ENCODE measurements around the gene IFT80. TPM values are rescaled to one million over a fixed set of nuclear protein-coding genes. Genes with fewer than 3 reads are reported as not detected.

The IFT80 gene
- total and polyA plus RNA-seq, 2 experiments from 2014 or later, result 13.5 to 43.3 TPM

DNA sequence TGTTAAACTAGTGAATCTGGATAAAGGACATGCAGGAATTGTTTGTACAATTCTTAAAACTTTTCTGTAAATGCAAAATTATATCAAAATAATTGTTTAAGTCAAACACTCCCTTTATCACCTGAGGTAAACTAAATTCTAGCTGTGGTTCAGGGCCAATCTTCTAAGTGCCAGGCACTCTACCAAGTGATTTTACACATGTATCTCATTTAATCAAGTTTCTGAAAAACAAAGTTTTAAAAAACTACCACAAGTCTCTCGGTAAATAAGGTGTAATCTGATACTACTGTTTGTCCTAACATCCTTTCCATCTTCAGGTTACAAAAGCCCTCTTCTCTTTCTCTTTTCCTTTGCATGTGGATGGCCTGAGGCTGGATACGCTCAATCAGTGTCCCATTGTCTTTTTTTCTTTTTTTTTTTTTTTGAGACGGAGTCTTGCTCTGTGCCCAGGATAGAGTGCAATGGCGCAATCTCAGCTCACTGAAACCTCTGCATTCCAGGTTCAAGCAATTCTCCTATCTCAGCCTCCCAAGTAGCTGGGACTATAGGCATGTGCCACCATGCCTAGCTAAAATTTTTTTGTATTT lies 19.3 kb downstream of the IFT80 start:
- Histone ChIP-seq H3K4me2 (no peak overlapping the region), H2AFZ (no peak overlapping the region)
- WGBS (ENCODE audit: low lambda C conversion rate, missing lambda C conversion rate), result 66% methylated on average over 4 of the region's 4 CpGs

DNA sequence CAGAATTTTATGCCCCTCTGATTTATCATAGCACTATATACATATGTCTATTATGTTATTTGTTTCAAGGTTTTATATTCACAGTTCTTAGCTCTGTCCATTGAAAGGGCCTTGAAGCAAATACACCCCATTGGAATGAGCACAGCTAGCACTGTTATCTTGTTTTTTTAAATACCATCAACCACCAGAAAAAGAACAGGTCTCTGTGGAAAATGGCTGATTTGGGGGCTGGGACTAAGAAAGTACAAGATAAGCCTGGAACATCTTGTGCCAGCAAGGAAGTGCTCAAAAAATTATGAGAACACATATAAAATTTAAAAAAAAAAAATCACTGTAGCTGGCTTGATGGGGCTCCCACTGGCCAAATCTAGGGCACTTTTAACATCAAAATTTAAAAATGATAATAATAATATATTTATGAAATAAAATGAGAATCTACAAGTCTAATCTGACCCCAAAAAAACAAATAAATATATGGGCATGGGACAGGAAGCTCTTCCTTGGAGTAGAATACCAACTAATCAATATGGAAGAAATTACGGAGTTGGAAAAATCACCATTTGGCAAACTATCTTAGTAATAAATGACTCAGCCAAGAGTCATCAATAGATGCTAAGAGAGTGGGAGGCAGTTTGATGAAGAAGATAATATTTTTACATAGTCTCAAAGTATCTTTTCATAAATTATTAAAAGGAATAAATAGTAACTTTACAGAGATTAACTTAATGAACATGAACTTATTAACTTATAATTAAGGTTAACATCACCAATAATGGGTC lies 20.5 kb downstream of the IFT80 start:
- Histone ChIP-seq H3K4me2 (peak overlapping the region; percentile 6), H3K79me2 (peaks cover 3% of the 10 kb centered on the region), H3K36me3 (replicated peaks; ENCODE audit: insufficient read depth, low read depth) (no peaks in the 10 kb centered on the region), H4K20me1 (ENCODE audit: insufficient read depth, poor library complexity, severe bottlenecking) (no peaks in the 10 kb centered on the region), H3K4me1 (ENCODE audit: insufficient read depth) (peaks cover 6% of the 10 kb centered on the region), H3K27ac (peak overlapping the region; percentile 32), H3K9me2 (replicated peaks; ENCODE audit: insufficient read depth) (no peaks in the 10 kb centered on the region), H3K9me3 (ENCODE audit: low read depth) (no peaks in the 10 kb centered on the region), H2AFZ (no peak overlapping the region), H3K27me3 (no peaks in the 10 kb centered on the region), H3K4me3 (no peak overlapping the region)
- WGBS (ENCODE audit: low lambda C conversion rate, missing lambda C conversion rate), result 96% methylated on average over 1 of the region's 1 CpG
- DNase-seq (ENCODE audit: low spot score), result peak; percentile 9
- TF ChIP-seq, protein P1, sequence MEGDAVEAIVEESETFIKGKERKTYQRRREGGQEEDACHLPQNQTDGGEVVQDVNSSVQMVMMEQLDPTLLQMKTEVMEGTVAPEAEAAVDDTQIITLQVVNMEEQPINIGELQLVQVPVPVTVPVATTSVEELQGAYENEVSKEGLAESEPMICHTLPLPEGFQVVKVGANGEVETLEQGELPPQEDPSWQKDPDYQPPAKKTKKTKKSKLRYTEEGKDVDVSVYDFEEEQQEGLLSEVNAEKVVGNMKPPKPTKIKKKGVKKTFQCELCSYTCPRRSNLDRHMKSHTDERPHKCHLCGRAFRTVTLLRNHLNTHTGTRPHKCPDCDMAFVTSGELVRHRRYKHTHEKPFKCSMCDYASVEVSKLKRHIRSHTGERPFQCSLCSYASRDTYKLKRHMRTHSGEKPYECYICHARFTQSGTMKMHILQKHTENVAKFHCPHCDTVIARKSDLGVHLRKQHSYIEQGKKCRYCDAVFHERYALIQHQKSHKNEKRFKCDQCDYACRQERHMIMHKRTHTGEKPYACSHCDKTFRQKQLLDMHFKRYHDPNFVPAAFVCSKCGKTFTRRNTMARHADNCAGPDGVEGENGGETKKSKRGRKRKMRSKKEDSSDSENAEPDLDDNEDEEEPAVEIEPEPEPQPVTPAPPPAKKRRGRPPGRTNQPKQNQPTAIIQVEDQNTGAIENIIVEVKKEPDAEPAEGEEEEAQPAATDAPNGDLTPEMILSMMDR (IDR thresholded peaks at IDR 0.05; ENCODE audit: poor library complexity), result no peak
- TF ChIP-seq EZH2 (IDR thresholded peaks at IDR 0.05; ENCODE audit: borderline replicate concordance) (no peak), EZH2phosphoT487 (IDR thresholded peaks at IDR 0.05; ENCODE audit: low read depth, severe bottlenecking, unreplicated experiment) (no peak)

More for the DNA sequence above, 19.3 kb downstream of the IFT80 start:
- Histone ChIP-seq H3K4me3 (no peak overlapping the region), H3K4me1 (ENCODE audit: insufficient read depth) (peaks cover 6% of the 10 kb centered on the region), H3K9me3 (ENCODE audit: low read depth) (no peaks in the 10 kb centered on the region), H3K27me3 (no peaks in the 10 kb centered on the region), H4K20me1 (ENCODE audit: insufficient read depth, poor library complexity, severe bottlenecking) (no peaks in the 10 kb centered on the region), H3K79me2 (peaks cover 3% of the 10 kb centered on the region), H3K9me2 (replicated peaks; ENCODE audit: insufficient read depth) (no peaks in the 10 kb centered on the region), H3K27ac (no peak overlapping the region), H3K36me3 (replicated peaks; ENCODE audit: insufficient read depth, low read depth) (no peaks in the 10 kb centered on the region)
- DNase-seq (ENCODE audit: low spot score), result no peak
- TF ChIP-seq EZH2 (IDR thresholded peaks at IDR 0.05; ENCODE audit: borderline replicate concordance) (no peak), EZH2phosphoT487 (IDR thresholded peaks at IDR 0.05; ENCODE audit: low read depth, severe bottlenecking, unreplicated experiment) (no peak)
- TF ChIP-seq, protein P1 (IDR thresholded peaks at IDR 0.05; ENCODE audit: poor library complexity), result no peak

DNA sequence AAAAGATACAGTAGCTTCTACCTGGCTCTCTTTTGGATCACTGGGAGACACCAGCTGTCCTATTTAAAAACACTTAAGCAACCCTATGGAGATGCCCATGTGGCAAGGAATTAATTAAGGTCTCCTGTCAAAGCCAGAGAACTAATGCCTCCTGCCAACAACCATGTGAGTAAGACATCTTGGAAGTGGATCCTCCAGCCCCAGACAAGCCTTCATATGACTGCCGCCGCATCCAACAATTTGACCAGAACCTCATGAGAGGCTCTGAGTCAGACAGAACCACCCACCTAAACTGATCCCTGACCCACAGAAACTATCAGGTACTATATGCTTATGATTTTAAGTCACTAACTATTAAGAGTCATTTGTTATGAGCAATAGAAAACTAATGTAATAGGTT lies 22.3 kb downstream of the IFT80 start:
- WGBS (ENCODE audit: low lambda C conversion rate, missing lambda C conversion rate), result 97% methylated on average over 2 of the region's 2 CpGs

More for the DNA sequence above, 22.3 kb downstream of the IFT80 start:
- no peaks in the 10 kb centered on the region for H3K79me2 ChIP-seq
- no peaks in the 10 kb centered on the region for H3K9me3 ChIP-seq (ENCODE audit: low read depth)
- peaks cover 6% of the 10 kb centered on the region for H3K4me1 ChIP-seq (ENCODE audit: insufficient read depth)
- no peak for DNase-seq (ENCODE audit: low spot score)
- H3K27ac ChIP-seq, result no peak overlapping the region
- H3K4me2 ChIP-seq, result no peak overlapping the region
- no peak overlapping the region for H2AFZ ChIP-seq
- H4K20me1 ChIP-seq (ENCODE audit: insufficient read depth, poor library complexity, severe bottlenecking), result no peaks in the 10 kb centered on the region
- no peaks in the 10 kb centered on the region for H3K27me3 ChIP-seq
- TF ChIP-seq, protein P1 (IDR thresholded peaks at IDR 0.05; ENCODE audit: poor library complexity), result no peak
- TF ChIP-seq EZH2phosphoT487 (IDR thresholded peaks at IDR 0.05; ENCODE audit: low read depth, severe bottlenecking, unreplicated experiment) (no peak), EZH2 (IDR thresholded peaks at IDR 0.05; ENCODE audit: borderline replicate concordance) (no peak)
- H3K9me2 ChIP-seq (replicated peaks; ENCODE audit: insufficient read depth), result no peaks in the 10 kb centered on the region
- no peak overlapping the region for H3K4me3 ChIP-seq
- H3K36me3 ChIP-seq (replicated peaks; ENCODE audit: insufficient read depth, low read depth), result no peaks in the 10 kb centered on the region
